Measurements from ENCODE around the gene COX5A. TPM values are rescaled to one million over a fixed set of nuclear protein-coding genes. Genes with fewer than 3 reads are reported as not detected.
A peak's percentile ranks its signal among the peaks of the same experiment; 100 is the strongest.

Gene COX5A
- total RNA-seq (2014; rRNA removed; shearing (Covaris generic)) (87.2 and 168 TPM in 2 replicates), total RNA-seq (2022) (364 and 391 TPM in 2 replicates), Bru-seq, nascent RNA (percentile 81 among the genes with signal in this experiment), BruChase-seq, experiment 1, labeled RNA remaining after a 6-hour chase (percentile 86 among the genes with signal in this experiment), BruChase-seq, experiment 2, labeled RNA remaining after a 2-hour chase (percentile 74 among the genes with signal in this experiment)
- long read RNA-seq, transcript COX5A-204 (4 exons, 579 nt), result minor isoform, 7 of 247 reads
- long read RNA-seq, transcript COX5A-201 (5 exons, 1,268 nt), result major isoform, 222 of 247 reads
- long read RNA-seq, partial matches to known transcripts, result 15 of 247 reads
- long read RNA-seq, other reads (novel, unspliced or antisense), result 3 of 247 reads

- Histone ChIP-seq H2AFZ (ENCODE audit: low read length) (peak within 1 kb of the TSS; percentile 96), H3K4me2 (ENCODE audit: low read length) (peak within 1 kb of the TSS; percentile 80), H3K9me3 (ENCODE audit: low read length) (no peaks in the 10 kb centered on the region), H3K27ac (ENCODE audit: low read depth, low read length, poor library complexity, severe bottlenecking) (peak within 1 kb of the TSS; percentile 73), H3K4me3 (ENCODE audit: low read depth, low read length, poor library complexity, severe bottlenecking) (peak within 1 kb of the TSS; percentile 97), H3K9me2 (ENCODE audit: insufficient read depth, low read length) (no peaks in the 10 kb centered on the region), H4K20me1 (ENCODE audit: insufficient read depth, low read length) (peaks cover 6% of the 10 kb centered on the region), H3K36me3 (ENCODE audit: insufficient read depth, low read length) (peaks cover 29% of the 10 kb centered on the region), H3K79me2 (ENCODE audit: insufficient read depth, low read depth, low read length) (peaks cover 50% of the 10 kb centered on the region), H3K4me1 (ENCODE audit: insufficient read depth, low read length, poor library complexity, severe bottlenecking) (peaks cover 28% of the 10 kb centered on the region)
- CTCF ChIA-PET (ENCODE audit: unreplicated experiment), result no interaction called here
- intact Hi-C loops (cut with micrococcal nuclease; ENCODE audit: unreplicated experiment), result no loop called here
- DNase-seq (ENCODE audit: low spot score), result peak; percentile 97
- BruUV-seq (replicated peaks), result no TSS peak
- no peak for TF ChIP-seq CTCF (conservative IDR thresholded peaks at IDR 0.05; ENCODE audit: low read length)
- no peak for TF ChIP-seq EZH2phosphoT487 (IDR thresholded peaks at IDR 0.05; ENCODE audit: borderline replicate concordance, low read depth, low read length)
- POLR2A ChIA-PET, result no interaction called here
Observed at GRCh38 chr15:74937590-74938371, at the start of gene COX5A. Gene COX5A (minus strand): TSS chr15:74938073. CDS start chr15:74938014, 59 bp downstream.

- no TSS peak for BruUV-seq (replicated peaks)
Observed at GRCh38 chr15:74983725-74984231, 45.9 kb upstream of the COX5A start.

More at GRCh38 chr15:74983725-74984231, 45.9 kb upstream of the COX5A start:
- H3K36me3 ChIP-seq (ENCODE audit: insufficient read depth, low read length), result no peaks in the 10 kb centered on the region
- TF ChIP-seq CTCF (conservative IDR thresholded peaks at IDR 0.05; ENCODE audit: low read length), result no peak
- TF ChIP-seq EZH2phosphoT487 (IDR thresholded peaks at IDR 0.05; ENCODE audit: borderline replicate concordance, low read depth, low read length), result no peak
- no peaks in the 10 kb centered on the region for H3K9me2 ChIP-seq (ENCODE audit: insufficient read depth, low read length)
- DNase-seq (ENCODE audit: low spot score), result no peak
- ChIA-PET POLR2A (no interaction called here), CTCF (ENCODE audit: unreplicated experiment) (no interaction called here)
- peaks cover 4% of the 10 kb centered on the region for H3K4me1 ChIP-seq (ENCODE audit: insufficient read depth, low read length, poor library complexity, severe bottlenecking)
- no peak overlapping the region for H3K27ac ChIP-seq (ENCODE audit: low read depth, low read length, poor library complexity, severe bottlenecking)
- no peaks in the 10 kb centered on the region for H3K9me3 ChIP-seq (ENCODE audit: low read length)
- no peak overlapping the region for H2AFZ ChIP-seq (ENCODE audit: low read length)
- H3K4me2 ChIP-seq (ENCODE audit: low read length), result no peak overlapping the region
- intact Hi-C loops (cut with micrococcal nuclease; ENCODE audit: unreplicated experiment), result no loop called here
- no peak overlapping the region for H3K4me3 ChIP-seq (ENCODE audit: low read depth, low read length, poor library complexity, severe bottlenecking)
- H4K20me1 ChIP-seq (ENCODE audit: insufficient read depth, low read length), result no peaks in the 10 kb centered on the region
- H3K79me2 ChIP-seq (ENCODE audit: insufficient read depth, low read depth, low read length), result no peaks in the 10 kb centered on the region
